H1 (cell line): ENCODE data around the gene KIF5C. TPM values are rescaled to one million over a fixed set of nuclear protein-coding genes. Genes with fewer than 3 reads are reported as not detected.

Experiments
- KDM5A ChIP-seq: fragments of 200-600 bp; IDR thresholded peaks from 2 replicates; pipeline ENCODE4 v1.7.1; 2012; ENCODE audit warnings: mild to moderate bottlenecking, low read length, inconsistent platforms, mixed read lengths
- TBP ChIP-seq: IDR thresholded peaks from 2 replicates; pipeline ENCODE4 v1.6.1; 2011; ENCODE audit warnings: low read depth, low read length, improper control_type of control experiment
- TEAD4 ChIP-seq: IDR thresholded peaks from 2 replicates; pipeline ENCODE4 v1.6.1; 2012; ENCODE audit warnings: low read depth, low read length, inconsistent platforms, mixed read lengths
- polyA plus RNA-seq, 7 experiments: library from polyadenylated mRNA; depleted of rRNA in 3 of 7; stranded (reverse) in 5 of 7; unstranded in 2 of 7; fragments of >200 nt in 5 of 7; fragments of 200-250 nt in 2 of 7; gene quantifications; 1 replicate in 5 of 7; 2 replicates in 1 of 7; 4 replicates in 1 of 7; pipeline versions ENCODE4 v1.2.1 to v1.2.3, GENCODE V29; 2011 to 2013; ENCODE audit warnings: missing spikeins in 2 of 7, mixed read lengths in 2 of 7
- total RNA-seq: library from RNA; stranded (reverse); fragmentation: NEBNext Ultra II Directional; extraction: Animal tissue kit (Norgen Biotek cat#: 25700); gene quantifications from 2 replicates; pipeline ENCODE4 v1.2.1, GENCODE V29; 2021

The KIF5C gene
- total and polyA plus RNA-seq, 2 of the 8 experiments (the other 6 are each of a cell fraction or from before 2014, with no cell fraction given) = 16.3 to 66.4 TPM

- TF ChIP-seq TEAD4 (no peak), TBP (no peak), KDM5A (no peak)
These were observed 28.3 kb downstream of the KIF5C start (continued) for GRCh38 chr2:148903294-148903693.
